Ishikawa (cell line): Measurements from ENCODE around the gene RNPEP.

ENCODE experiments used
- CEBPB ChIP-seq: IDR thresholded peaks from 2 replicates; pipeline ENCODE4 v1.6.1; 2012
- CREB1 ChIP-seq: IDR thresholded peaks from 2 replicates; pipeline ENCODE4 v1.6.1; 2012; ENCODE audit warnings: low read depth
- EGR1 ChIP-seq: IDR thresholded peaks from 2 replicates; pipeline ENCODE4 v1.6.1; 2012
- EP300 ChIP-seq: IDR thresholded peaks from 2 replicates; pipeline ENCODE4 v1.6.1; 2012; ENCODE audit warnings: borderline replicate concordance
- FOXM1 ChIP-seq: IDR thresholded peaks from 2 replicates; pipeline ENCODE4 v1.6.1; 2012; ENCODE audit warnings: low read depth, borderline replicate concordance
- NFIC ChIP-seq: IDR thresholded peaks from 2 replicates; pipeline ENCODE4 v1.6.1; 2012
- RAD21 ChIP-seq: IDR thresholded peaks from 2 replicates; pipeline ENCODE4 v1.6.1; 2012; ENCODE audit warnings: low read depth
- TAF1 ChIP-seq: IDR thresholded peaks from 2 replicates; pipeline ENCODE4 v1.6.1; 2012; ENCODE audit warnings: low read depth, mild to moderate bottlenecking
- TCF12 ChIP-seq: IDR thresholded peaks from 2 replicates; pipeline ENCODE4 v1.6.1; 2012; ENCODE audit warnings: low read depth
- TEAD4 ChIP-seq: IDR thresholded peaks from 2 replicates; pipeline ENCODE4 v1.6.1; 2012
- YY1 ChIP-seq: IDR thresholded peaks from 2 replicates; pipeline ENCODE4 v1.6.1; 2012; ENCODE audit warnings: low read depth
- ZBTB7A ChIP-seq: IDR thresholded peaks from 2 replicates; pipeline ENCODE4 v1.6.1; 2012; ENCODE audit warnings: low read depth
- TF ChIP-seq, protein P1 (sequence below): IDR thresholded peaks from 2 replicates; pipeline ENCODE4 v1.6.1; 2012; ENCODE audit warnings: low read depth, mild to moderate bottlenecking
- TF ChIP-seq, protein P2 (sequence below): IDR thresholded peaks from 2 replicates; pipeline ENCODE4 v1.6.1; 2012
- TF ChIP-seq, protein P3 (sequence below): IDR thresholded peaks from 2 replicates; pipeline ENCODE4 v1.6.1; 2012

RNPEP gene

DNA sequence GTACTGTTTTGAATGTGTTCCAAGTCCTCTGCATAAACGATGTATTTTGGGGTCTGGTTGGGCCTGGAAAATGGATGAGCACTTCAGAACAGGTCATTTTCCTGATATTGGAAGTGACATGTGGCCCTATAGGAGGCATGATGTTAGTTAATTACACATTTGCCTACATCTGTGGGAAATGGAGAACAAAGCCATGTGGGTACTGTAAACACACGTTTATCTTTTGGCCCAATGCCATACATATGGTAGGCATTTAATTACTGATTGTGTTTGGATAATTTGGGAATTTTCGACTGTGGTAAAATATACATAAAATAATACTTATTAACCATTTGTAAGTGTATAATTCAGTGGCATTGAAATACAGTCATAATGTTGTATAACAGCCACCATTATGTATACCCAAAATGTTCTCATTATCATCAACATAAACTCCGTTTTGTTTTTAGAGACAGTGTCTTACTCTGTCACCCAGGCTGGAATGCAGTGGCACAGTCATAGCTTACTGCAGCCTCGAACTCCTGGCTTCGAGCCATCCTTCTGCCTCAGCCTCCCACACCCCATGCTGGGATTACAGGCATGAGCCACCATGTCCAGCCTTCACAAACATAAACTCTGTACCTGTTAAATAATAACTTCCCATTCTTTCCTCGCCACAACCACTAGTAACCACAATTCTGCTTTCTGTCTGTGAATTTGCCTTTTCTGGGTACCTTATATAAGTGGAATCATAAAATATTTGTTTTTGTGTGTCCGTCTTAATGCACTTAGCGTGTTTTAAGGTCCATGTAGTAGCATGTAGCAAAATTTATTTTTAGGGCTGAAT, 11.9 kb upstream of the RNPEP start:
- no peak for TF ChIP-seq EGR1
- TF ChIP-seq TAF1, result no peak
- TF ChIP-seq RAD21, result no peak
- TF ChIP-seq, protein P1, sequence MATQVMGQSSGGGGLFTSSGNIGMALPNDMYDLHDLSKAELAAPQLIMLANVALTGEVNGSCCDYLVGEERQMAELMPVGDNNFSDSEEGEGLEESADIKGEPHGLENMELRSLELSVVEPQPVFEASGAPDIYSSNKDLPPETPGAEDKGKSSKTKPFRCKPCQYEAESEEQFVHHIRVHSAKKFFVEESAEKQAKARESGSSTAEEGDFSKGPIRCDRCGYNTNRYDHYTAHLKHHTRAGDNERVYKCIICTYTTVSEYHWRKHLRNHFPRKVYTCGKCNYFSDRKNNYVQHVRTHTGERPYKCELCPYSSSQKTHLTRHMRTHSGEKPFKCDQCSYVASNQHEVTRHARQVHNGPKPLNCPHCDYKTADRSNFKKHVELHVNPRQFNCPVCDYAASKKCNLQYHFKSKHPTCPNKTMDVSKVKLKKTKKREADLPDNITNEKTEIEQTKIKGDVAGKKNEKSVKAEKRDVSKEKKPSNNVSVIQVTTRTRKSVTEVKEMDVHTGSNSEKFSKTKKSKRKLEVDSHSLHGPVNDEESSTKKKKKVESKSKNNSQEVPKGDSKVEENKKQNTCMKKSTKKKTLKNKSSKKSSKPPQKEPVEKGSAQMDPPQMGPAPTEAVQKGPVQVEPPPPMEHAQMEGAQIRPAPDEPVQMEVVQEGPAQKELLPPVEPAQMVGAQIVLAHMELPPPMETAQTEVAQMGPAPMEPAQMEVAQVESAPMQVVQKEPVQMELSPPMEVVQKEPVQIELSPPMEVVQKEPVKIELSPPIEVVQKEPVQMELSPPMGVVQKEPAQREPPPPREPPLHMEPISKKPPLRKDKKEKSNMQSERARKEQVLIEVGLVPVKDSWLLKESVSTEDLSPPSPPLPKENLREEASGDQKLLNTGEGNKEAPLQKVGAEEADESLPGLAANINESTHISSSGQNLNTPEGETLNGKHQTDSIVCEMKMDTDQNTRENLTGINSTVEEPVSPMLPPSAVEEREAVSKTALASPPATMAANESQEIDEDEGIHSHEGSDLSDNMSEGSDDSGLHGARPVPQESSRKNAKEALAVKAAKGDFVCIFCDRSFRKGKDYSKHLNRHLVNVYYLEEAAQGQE, result no peak
- no peak for TF ChIP-seq FOXM1
- TF ChIP-seq EP300, result no peak

GRCh38 chr1:201982082-201982622, 296 bp upstream of the RNPEP start:
- TF ChIP-seq TAF1 (no peak), FOXM1 (no peak), RAD21 (no peak), EGR1 (peak; percentile 76), ZBTB7A (no peak)
- TF ChIP-seq, protein P1, result no peak

GRCh38 chr1:201983380-201983805, 945 bp downstream of the RNPEP start:
- 0 out of 2 replicates have a peak, but pooled peaks have one; percentile 19 for TF ChIP-seq TAF1
- TF ChIP-seq CEBPB, result no peak

DNA sequence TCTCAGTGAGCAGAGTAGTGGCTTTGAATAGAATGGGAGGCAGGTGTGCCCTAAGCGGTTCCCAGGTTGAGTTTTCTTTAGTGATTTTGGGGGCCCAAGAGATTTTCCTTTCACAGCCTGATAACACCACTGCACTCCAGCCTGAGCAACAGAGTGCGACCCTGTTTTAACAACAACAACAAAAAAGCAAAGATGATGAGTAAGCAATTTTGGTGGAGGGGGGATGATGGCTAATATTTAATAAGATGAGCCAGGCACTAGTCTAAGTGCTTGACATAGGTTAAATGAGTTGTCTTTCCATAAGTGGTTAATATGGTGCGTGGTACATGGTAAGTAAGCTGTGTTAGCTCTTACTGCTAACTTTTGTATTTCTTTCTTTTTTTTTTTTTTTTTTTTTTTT, 2.0 kb downstream of the RNPEP start:
- TF ChIP-seq TCF12, result no peak
- no peak for TF ChIP-seq NFIC
- TF ChIP-seq, protein P2, sequence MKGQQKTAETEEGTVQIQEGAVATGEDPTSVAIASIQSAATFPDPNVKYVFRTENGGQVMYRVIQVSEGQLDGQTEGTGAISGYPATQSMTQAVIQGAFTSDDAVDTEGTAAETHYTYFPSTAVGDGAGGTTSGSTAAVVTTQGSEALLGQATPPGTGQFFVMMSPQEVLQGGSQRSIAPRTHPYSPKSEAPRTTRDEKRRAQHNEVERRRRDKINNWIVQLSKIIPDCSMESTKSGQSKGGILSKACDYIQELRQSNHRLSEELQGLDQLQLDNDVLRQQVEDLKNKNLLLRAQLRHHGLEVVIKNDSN, result no peak
- no peak for TF ChIP-seq TAF1
- TF ChIP-seq CEBPB, result no peak
- TF ChIP-seq CREB1, result no peak
- no peak for TF ChIP-seq ZBTB7A
- no peak for TF ChIP-seq TEAD4
- TF ChIP-seq YY1, result no peak

DNA sequence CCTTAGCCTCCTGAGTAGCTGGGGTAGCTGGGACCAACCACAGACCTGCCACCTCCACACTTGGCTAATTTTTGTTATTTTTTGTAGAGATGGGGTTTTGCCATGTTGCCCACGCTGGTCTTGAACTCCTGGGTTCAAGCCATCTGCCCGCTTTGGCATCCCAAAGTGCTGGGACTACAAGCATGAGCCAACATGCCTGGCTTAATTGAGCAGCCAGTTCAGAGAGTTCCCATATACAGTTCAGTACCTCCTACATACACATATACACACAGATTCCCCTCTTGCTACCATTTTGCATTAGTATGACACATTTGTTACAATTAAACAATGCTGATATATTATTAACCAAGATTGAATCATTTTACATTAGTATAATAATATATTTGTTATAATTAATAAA, 2.9 kb downstream of the RNPEP start:
- TF ChIP-seq TCF12, result no peak

DNA sequence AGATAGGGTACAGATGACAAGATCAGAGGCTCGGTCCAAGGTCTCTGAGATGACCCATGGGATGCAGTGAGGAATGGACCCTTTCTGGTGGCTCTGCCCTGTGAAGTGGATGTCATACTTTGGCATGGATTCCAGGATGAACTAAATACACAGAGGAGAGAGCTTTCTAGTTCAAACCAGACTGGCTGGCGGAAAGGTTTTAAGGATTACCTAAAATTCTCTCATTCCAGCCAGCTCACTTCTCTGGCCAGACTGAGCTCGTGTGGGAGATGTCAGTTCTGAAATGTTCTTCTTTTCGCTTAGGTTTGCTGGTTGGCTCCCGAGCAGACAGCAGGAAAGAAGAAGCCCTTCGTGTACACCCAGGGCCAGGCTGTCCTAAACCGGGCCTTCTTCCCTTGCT, 6.2 kb downstream of the RNPEP start:
- TF ChIP-seq RAD21 (no peak), TAF1 (no peak), TEAD4 (no peak), CREB1 (no peak), FOXM1 (no peak), EGR1 (no peak), ZBTB7A (no peak), NFIC (no peak), CEBPB (no peak), TCF12 (no peak), EP300 (no peak), YY1 (no peak)
- TF ChIP-seq, protein P1, result no peak
- TF ChIP-seq, protein P2, result no peak
- TF ChIP-seq, protein P3, sequence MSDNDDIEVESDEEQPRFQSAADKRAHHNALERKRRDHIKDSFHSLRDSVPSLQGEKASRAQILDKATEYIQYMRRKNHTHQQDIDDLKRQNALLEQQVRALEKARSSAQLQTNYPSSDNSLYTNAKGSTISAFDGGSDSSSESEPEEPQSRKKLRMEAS, result no peak
